Kidney capillary endothelial cell (primary cell): ENCODE measurements around the gene TNFRSF13B.
"Not testable (repeated sequence)": the region's sequence is repeated elsewhere in the genome, so short reads cannot be mapped to it uniquely, and the experiment has no call there.

Source experiments
- DNase-seq: peaks from one replicate; pipeline ENCODE4 v3.0.0-alpha.2; 2018; ENCODE audit warnings: low spot score

TNFRSF13B gene

DNA sequence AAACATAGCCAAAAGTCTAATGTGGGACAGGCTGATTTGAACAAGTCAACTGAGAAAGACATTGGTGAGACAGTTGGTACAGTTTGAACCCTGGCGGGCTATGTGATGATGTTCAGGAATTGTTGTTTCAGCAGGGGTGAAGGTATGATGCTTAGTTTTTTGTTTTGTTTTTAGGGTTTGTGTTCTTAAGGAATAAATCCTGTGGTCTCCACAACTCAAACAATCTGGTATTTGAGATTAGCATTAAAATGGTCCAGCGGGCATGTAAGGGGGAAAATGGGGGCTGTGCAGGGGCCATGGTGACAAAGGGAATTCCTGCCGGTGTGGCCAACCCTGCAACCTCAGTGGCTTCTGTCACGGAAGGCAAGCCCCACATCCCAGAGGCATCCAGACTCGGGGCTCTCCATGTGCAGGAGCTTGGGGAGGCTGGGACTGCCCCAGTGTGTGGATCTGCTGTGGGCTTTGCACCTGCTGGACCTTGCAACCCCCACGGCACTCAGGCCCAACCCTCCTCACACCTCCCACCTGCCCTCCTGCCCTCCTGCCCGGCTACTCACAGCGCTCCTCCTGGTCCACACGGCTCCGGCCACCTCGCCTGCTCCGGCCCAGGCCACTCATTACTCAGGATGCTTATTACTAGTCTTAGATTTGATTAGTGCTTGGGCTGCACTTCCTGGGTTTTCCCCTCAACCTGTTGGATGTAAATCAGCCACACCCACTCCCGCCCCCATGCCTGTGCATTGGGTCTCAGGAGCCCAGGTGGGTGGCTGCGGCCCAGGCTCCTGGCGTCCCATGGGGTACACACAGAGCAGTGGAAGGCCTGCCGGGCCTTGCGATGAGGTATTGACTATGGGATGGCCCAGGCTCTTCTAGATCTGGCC is at the start of gene TNFRSF13B:
TNFRSF13B (minus strand) TSS at position 661 of the 881 bp plus-strand sequence; CDS start at position 618, 43 bp downstream.
- no peak for DNase-seq

DNA sequence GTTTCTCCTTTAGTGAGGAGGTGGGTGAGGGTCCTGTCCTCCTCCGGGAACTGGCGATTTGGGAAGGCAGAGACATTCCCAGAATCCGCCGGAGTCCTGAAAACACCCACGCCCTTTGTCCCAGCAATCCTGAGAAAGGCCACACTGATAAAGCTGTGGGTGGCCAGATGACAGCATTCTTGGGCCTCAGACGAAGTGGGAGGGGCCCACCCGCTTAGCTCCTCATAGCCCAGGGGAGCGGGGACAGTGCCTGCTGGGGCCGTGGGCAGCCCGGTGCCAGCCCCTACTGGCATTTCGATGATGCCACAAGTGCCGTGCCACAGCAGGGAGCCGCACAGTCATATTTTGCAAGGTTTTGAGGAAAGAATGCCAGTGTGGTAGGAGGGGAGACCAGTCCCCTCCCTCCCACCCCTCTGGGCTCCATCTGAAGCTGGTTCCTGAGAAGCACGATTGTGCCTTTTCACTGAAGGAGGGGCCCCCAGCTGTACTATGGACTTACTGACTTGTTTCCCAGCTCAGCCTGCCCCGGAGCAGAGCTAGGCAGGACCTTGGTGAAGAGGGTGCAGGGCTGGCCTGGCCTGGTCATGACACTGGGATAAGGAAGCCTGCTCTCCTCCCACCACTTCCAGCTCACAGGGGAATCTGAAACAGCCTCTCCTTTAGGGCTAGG is 49.4 kb upstream of the TNFRSF13B start:
- DNase-seq = no peak

DNA sequence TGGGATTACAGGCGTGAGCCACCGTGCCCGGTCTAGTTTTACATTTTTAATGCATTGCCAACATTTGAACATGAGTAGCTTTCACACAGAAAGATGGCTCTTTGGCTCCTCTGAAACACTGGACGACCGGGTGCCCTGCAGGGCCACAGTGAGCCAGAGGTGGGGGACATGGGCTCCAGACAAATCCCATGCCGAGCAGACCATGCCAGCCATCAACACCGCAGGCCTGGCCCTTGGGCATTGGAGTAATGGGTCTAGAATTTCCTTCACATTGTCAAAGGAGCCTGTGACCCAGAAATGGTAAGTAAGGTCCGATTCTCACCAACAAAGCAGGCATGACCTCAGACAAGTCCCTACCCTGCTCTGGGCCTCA is 48.9 kb upstream of the TNFRSF13B start:
- no peak for DNase-seq

DNA sequence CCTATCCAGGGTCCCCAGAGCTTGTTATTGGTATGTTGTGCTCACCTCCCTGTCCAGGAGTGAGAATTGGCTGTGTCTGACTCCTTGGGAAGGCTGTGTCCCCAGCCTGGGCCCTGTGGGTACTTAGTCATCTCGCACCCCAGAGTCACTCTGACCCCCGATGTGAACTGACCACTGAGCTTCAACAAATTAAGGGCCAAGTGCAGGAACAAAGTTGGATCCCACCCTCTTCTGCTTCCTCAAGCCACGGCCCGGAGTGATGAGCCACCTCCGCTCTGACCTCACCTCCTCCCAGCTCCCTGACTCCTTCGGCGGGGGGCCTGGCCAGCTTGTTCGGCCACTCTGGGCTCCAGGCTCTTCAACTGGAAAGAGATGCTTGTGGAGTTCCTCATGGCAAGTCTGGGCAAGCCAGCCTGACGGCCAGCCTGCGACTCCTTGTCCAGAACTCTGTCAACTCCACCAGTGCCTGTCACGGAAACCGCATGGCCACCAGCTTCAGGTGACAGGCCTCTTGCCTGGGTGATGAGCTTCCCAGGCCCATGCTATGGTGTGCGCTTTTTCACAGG is 48.1 kb upstream of the TNFRSF13B start:
- DNase-seq = no peak

DNA sequence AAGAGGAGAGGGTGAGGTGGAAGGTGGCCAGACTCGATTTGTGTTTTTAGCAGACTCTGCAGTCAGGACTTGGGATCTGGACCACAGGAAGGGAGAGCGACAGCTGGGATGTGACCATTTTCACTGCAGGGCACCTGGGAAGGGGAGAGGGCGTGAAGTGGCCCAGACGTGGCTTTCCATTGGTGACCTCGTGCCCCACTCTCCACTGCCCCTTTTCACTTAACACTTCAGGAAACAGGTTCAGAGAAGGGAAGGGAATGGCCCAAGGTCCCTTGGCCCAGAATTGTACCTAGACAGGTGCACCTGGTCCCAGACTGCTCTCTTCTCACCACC is 47.5 kb upstream of the TNFRSF13B start:
- no peak for DNase-seq

DNA sequence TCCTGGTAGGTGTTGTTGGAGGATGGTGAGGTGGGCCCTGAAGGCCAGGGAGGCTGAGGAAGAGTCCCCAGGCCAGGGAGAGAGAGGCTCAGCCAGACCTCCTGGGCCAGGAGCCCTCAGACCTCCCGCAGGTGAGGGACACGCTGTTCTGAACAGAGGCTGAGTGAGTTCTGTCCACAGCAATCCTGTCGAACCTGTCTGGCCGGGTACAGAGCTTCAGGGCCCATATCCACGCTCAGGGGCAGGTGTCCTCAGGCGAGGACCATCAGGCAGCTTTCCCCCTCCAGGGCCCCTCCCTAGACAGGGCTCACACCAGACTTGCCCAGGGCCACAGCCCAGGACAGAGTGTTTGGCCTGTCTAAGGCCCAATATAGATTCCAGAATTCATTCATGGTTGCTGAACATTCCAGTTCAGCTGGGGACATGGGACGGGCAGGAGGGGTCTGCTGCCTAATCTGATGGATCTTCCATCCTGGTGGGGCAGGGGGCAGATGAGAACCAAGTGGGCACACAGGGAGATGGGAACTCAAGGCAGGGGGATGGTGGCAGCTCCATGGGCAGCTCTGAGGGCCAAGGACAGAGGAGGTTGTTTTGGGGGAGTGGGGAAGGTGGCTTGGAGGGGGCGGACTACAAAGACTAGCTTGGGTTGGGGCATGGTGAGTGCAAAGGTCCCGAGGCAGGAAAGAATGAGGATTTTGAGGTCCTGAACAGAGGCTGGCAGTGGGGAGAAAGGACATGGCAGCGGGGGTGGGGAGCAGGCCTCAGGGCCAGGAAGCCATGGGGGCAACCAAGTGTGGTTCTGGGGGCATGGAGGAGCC is 46.9 kb upstream of the TNFRSF13B start:
- DNase-seq = no peak

DNA sequence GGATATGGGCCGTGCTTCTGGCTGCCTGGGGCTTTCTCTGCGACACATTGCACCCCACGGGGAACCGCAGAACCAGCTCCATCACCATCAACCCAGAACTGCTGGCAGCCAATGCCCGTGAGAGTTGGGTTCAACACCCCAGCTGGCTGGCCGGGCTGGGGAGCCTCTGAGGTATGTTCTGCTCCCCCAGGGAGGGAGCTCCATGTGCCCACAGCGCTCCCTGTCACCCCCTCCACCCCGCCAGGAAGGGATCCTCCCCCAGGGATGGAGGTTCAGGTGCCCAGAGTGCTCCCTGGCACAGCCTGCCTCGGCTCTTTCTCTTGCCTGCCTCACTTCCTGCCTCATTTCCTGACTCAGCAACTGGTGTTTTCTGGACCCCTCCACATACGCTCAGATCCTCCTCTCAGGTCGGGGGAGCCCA is 46.1 kb upstream of the TNFRSF13B start:
- DNase-seq = no peak

DNA sequence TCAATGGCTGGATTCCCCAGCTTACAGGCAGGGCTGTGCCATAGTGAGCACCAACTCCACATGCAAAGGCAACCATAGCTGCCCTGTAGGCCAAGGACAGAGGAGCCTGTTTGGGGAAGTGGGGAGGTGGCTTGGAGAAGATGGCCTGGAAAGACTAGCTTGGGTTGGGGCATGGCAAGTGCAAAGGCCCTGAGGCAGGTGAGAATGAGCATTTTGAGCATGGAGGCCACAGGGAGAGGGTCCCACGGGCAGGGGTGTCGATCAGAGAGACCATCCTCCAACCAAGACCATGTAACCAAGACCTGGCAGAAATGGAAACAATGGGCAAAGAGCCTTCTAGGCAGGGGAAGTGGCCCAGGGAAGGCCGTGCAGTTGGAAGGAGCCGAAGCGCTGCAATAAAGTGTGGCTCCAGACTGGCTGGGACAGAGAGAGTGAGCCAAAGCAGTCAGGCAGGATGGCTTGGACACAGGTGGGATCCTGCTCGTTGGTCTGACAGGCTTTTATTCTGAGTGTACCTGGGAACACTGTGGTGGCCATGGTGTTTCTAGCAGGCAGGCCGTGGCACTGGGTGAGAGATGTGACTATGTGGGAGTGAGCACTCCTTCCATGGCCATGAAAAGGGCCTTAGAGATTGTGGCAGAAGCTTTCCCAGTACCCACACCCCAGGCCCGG is 45.6 kb upstream of the TNFRSF13B start:
- no peak for DNase-seq

DNA sequence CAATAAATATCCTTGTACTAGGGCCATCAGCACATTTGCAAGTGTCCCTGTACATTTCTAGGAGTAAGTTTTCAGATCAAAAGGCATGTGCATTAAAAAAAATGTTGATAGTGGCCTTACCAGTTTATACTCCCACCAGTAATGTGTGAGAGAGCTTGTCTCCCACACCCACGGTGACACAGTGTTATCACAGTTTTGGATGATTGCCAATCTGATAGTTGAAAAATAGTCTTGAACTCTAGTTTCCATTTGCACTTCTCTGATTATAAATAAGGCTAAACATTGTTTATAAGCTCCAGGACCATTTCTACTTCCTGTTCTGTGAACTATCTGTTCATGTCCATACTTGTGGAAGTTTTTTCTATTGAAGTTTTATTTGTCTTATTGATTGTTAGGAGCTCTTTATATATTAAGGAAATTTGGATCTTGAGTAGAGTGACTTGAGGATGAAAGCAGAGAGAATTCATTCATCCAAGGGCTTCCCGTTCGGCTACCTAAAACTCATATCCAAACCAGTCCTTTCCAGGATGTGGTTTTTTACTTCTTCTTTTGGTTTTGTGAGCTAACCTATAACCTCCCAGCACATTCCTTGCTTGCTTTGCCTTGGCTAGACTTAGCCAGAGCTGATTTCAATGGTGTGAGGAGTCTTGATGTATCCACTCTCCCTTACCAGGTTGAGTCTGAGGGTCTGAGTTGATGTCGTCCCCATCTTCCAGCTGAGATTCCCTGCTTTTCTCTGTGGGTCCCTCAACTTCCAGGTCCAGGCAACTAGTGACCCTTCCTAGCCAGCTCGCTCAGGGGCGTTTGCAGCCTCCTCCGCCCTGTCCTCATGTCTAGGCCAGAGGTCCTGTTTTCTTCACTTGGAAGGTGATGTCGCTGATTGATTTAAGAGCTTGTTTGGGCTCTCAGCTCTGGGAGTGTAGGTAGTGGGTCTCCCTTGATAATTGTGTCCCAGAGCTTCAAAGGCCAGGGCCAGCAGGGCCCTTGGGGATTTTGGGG is 44.6 kb upstream of the TNFRSF13B start:
- not testable (repeated sequence) for DNase-seq

DNA sequence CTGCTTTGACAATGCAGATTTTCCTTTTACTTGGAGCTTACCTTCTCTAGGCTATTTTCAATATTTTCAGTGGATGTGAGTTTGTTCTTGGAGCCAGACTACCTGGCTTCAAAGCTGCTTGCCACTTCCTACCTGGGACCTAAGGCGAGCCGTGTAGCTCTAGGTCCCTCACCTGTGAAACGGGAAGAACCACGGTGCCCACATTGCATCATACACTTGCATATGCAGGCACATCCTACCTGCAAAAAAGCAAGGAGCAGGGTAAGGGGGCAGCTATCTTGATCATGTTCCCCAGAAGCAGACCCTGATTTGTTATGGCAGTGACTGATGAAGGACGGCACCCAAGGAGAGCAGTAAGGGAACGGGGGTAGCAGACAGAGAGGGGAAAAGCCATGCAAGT is 43.3 kb upstream of the TNFRSF13B start:
- no peak for DNase-seq

DNA sequence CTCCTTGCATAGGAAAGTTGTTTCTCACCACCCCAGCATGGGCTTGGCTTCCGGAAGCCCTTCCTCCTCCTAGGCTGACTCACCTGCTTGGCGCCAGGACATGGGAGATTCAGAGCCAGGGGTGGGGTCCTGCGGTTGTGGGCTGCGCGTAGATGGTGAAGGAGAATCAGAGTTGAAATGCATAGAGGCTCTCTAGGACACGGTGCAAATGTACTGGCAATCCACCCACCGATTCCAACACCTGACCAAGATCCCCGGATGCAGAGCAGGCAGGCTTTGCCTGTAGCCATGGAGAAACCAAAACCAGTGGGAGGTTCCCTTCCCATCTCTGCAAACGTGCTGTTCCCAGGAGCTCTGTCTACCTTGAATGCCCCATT is 42.8 kb upstream of the TNFRSF13B start:
- DNase-seq = not testable (repeated sequence)

DNA sequence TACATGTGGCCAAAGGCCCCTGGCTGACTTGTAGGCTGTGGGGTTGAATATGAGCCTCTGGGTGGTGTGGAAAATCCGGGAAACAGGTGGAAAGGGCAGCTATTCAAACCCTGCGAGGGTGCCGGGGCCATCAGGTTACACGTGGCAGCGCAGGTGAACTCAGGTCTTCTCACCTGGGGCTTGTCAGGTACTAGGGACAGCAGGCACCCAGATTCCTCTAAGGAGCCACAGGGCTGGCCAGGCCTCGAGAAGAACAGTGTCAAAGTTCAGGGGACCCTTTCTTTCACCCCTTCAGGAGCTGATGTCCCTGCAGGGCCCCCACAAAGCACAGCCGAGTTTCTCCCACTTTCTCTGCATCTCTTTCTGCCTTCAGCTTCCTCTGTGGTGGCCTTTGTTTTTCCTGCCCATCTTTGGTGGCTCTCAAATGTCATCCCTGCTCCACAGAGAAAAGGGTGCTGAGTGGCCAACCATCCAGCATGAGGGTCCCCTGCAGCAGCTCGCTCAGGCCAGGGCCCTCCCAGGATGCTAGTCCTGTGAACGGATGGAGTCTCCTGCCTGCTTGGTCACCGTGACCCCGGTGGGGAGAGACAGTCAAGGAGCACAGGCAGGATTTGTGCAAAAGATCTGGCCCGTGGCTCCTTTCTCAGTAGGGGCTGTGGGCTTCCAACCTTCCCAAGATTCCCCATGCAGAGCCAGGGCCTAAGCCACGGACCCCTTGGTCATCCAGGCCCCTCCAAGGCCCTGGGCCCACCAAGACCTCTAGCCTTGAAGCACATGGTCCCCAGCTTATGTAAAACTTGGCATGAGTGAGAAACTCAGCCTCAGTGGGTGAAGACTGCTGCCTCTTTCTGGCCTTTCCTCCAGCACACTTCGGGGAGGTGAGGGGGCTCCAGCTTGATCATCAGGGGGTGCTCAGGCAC is 42.2 kb upstream of the TNFRSF13B start:
- DNase-seq = not testable (repeated sequence)

DNA sequence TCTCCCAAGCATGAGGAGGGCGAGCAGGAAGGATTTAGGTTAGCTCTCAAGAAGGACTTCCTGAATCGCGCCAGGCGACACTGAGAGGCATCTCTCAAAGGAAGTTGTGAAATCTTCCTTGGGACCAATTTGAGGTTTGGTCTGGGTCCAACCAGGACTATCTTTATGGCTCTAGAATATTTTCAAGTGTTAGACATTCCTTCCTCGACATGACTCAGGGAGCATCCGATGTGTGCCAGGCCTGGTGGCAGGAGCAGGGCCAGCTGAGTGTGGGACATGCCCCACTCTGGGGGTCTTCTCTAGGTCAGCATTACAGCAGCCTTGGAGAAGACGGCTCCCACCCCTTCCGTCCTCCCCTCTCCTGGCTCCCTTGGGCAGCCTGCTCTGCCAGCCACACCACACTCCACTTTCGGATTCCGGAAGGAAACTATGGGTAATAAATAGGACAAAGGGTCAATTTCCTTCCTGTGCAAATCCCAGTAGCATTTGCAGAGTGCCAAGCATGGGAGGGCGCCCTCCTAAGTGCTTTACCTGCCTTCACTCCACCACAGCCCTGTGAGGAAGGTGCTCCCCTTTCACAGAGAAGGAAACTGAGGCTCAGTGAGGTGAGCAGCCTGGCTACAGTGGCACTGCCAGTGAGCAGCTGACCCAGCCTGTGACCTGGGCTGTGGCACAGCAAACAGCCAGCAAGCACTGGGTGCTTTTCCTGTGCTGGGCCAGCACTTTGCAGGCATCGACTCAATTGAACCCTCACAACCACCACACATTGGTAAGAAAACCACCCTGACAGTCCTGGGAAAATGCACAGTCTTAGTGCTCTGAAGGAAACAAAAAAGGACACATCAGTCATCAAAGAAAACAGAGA is 39.4 kb upstream of the TNFRSF13B start:
- DNase-seq = not testable (repeated sequence)

DNA sequence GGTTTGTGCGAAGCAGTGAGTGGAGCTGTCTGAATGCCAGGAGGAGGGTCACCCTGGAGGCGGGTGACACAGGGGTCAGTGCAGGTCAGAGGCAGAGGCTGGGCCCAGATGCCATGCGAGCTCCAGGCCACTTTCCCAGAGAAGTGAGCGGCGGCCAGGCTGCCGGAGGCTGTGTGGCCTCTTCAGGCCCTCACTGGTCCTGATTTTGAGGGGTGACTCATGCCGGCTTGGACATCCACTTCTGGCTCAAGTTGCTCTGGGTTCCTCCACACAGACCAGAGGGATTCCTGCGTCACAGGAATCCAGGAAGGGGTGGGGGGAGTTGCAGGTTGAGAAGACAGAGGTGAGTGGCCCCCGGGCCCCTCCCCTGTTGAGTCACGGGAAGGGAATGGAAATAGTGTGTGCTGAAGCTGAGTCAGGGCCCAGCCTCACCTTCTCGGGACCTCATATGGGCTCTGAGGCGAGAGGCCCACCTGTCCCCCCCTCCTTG is 38.7 kb upstream of the TNFRSF13B start:
- not testable (repeated sequence) for DNase-seq

DNA sequence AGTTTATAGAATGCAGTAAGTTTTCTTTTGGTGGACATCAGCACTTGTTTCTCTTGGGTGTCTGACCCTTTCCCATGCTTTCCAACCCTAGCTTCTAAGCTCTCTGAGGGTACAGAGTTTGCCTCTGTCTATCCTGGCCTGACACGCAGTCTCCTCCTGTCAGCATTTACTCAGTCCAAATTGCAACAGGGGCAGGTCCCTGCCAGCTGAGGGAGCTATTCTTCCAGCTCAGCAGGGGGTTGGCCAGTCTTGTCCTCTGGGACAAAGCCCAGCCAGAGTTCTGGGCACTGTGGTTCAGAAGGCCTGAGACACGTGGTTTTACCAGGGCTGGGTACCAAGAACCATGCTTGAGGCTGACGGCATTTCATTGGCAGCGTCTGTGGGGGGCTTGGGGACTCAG is 38.1 kb upstream of the TNFRSF13B start:
- DNase-seq = not testable (repeated sequence)

DNA sequence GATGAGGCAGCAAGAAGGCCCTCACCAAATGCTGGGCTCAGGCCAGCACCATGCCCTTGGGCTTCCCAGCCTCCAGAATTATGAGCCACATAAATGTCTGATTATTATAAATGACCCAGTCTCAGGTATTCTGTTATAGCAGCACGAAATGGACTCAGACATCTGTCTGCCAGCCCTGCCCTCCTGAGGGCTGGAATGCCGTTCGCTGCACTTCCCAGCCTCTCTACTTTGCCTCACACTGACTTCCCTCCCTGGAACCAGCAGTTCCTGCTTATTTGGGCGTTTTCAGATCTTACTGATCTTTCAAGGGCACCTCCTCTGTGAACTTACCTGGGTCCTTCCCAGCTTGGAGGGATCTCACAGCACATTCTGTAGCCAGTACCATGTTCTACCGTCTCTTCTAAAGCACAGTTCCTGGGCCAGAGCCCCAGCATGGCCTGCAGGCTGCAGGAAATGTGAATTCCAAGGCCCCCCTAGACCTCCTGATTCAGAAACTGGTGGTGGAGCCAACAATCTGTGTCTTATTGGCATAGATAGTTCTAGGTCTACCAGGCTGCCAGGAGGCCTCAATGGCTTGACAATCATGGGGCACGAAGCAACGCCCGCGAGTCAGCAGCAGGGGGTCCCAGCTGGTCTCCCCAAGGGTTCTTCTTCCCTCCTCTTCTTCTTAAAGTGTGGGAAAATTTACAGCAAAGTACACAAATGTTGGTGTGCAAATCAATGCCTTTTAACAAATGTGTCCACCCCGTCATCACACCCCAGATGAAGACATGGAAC is 36.9 kb upstream of the TNFRSF13B start:
- DNase-seq = not testable (repeated sequence)

DNA sequence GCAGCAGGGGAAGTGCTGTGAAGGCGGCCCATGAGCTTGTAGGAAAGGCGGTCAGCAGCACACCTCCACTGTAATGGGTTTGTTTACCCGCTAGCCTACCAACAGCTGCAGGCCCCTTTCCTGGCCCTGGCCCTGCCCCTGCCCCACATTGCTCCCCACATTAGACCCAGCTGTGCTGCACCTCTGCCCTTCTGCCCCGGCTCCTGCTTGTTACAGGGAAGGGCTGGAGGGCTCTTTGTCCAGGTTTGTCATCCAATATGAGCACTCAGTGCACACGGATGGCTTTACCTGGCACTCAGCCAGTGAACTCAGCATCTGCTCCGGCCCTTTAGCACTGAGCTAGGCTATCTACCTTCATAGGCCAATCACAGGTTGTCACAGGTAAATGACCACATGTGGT is 36.0 kb upstream of the TNFRSF13B start:
- DNase-seq = not testable (repeated sequence)
